ENCODE results near the gene LMAN2.
"Not testable (repeated sequence)": the region's sequence is repeated elsewhere in the genome, so short reads cannot be mapped to it uniquely, and the experiment has no call there.

Gene LMAN2

DNA sequence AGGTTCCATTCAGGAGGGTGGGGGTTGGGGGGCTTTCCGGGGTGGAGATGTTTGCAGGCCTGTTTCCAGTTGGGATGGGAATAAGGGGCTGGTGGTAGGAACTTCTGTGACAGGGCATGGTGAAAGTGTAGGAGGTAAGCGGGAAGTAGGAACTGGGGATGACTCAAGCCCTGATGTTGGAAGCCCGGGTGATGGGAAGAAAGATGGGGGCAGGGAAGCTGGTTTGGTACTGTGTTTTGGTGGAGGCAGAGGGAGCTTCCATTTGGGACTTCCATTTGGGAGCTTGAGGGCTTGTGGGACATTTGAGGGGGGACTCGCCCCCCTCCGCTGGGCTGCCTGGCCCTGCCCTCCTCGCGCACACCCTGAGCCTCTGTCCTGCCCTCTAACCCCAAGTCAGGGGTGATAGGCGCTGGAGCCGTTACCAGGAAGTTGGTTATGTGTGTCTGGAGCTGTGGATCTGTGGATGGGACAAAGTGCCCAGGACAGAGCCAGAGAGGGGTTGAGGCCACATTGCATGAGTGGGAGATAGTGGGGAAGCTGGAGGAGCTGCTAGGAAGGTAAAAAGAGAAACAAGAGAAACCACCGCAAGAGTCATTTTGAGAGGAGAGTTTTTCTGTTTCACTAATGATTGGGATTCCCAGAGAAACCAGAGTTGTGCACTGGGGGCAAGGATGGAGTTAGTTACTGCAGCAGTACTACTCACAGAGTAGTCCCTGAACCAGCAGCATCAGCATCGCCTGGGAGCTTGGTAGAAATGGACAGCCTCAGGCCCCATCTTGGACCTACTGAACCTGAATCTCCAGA is 12.9 kb upstream of the LMAN2 start:
- DNase-seq, result no peak

DNA sequence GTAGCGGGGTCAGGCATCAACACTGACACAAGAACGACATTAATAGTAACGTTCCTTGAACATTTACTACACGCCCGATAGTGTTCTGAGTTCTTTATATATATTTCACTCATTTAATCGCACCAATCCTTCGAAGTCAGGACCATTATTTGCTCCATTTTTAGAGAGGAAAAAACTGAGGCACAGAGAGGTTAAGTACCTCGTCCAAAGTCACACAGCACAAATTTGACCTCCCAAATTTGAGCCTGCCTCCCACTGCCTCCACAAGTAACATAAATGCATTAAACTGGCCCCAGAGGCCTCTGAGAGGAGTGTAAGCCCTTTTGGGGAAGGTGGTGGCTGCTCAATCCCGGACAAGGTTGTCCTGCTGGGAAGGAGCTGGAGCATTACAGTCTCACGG is 12.1 kb upstream of the LMAN2 start:
- DNase-seq, result no peak

DNA sequence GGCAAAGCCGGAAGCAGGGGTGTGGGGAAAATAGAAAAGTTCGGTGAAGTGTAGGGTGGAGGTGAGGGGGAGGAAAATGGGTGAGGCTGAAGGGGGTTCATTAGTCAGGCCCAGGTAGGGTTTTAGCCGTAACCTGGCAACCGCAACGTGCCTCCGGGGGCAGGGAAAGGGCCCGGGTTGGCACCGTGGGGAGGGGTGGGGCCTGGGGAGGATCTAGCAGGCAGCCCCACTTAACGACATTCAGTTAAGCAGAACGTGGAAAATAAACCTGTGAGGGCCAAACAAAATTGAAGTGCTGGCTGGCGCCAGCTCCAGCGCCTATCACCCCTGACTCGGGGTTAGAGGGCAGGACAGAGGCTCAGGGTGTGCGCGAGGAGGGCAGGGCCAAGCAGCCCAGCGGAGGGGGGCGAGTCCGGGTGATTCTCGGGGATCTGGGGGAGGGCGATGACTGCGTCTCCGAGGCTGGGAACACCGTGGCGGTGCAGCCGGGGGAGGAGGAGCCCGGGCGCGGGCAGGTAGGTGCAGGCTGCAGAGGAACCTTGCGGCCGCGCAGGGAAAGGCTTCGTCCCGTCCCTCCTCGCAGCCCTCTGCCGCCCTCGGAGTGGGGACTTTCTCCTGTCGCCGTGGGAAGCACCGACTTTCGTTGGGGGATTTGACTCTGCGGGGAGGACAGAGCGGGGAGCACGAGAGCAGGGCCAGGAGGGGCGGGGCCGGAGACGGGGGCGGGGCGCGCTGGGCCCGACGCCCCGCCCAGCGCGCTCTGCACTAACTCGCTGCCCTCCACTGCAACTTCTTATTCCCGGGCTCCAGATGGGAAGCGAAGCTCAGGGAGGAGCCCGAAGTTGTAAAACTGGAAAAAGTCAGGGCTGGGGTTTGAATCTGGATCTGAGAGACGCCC is 11.4 kb upstream of the LMAN2 start:
- DNase-seq, result peak in 1 of 2 experiments; percentile 38

DNA sequence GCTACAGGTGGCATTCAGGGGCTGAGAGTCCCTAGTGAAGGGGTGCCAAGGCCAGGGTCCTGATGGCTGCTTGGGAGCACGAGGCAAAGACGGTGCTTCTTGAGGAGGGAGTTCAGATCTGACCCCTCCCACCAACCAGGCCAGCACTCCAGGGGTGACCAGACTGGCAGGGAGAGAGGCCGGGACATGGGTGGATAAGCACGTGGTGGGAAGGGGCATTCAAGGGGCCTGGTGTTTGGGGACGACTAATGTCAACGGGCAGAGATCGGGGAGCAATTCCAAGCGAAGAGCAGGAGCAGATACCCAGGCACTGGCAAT is 10.8 kb upstream of the LMAN2 start:
- no peak for DNase-seq

DNA sequence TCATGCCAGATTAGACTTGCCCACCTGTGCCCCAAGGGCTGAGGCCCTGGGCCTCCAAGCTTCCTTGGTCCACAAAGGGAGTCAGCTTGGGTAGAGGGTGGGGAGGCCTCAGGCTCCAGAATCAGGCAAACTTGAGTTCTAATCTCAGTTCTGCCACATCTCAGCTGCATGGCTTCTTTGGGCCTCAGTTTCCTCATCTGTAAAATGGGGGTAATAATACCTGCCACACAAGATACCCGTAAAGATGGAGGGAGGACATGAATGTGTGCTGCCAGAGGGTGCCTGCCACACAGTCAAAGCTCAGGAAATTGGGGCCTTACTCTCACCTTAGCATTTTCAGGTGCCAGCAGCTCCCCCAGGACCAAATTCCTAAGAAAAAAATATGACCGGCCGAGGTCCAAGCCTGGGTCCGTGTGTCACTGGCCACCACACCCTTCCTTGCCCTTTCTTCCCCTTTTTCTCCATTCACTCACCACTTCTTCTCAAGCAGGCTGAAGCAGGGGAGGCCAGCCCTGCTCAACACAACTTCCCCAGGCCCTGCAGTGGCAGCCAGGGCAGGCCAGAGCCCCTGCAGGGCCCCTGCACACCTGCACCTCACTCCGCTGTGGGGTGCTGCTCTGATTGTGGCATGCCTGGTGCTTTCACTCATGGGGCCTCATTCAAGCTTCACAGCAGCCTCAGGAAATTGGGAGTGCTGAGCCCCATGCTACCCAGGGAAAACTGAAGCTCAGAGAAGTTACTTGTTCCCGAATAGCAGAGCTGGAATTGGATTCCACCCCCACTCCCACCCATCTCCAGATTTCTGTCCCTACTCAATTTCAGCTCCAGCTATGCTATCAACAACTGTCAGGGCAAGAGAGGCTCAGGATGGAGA is 10.2 kb upstream of the LMAN2 start:
- DNase-seq, result peak in 1 of 2 experiments; percentile 34

DNA sequence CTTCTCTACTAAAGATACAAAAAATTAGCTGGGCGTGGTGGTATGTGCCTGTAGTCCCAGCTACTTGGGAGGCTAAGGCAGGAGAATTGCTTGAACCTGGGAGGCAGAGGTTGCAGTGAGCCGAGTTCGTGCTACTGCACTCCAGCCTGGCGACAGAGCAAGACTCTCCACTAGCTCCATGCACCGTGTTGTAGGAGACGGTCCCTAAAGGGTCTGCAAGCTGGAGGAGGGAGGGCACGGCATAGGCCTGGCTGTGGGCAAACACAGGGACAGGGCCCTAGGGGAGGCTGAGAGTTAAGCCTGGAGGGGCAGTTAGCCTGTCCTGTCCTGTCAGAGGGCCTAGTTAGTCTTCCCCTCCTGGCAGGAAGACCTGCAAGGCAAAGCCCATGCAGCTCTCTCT is 9.3 kb upstream of the LMAN2 start:
- not testable (repeated sequence) for DNase-seq

DNA sequence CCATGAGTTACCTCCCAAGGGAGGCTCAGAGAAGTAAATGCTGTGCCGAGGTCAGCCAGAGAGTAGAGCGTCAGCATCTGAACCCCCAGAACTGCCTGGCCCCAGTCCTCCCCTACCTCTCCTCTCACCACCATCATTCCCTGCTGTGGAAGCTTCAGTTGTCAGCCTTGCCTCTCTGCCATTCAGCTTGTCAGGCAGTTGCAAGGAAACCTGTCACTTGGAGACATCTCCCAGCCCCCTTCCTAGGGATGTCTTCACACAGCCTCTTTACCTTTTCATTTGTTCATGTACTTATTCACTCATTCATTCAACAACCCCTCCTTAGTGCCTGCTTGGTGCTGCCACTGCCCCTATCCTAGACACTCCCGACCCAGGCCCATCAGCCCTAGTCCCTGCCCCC is 8.4 kb upstream of the LMAN2 start:
- DNase-seq, result no peak

DNA sequence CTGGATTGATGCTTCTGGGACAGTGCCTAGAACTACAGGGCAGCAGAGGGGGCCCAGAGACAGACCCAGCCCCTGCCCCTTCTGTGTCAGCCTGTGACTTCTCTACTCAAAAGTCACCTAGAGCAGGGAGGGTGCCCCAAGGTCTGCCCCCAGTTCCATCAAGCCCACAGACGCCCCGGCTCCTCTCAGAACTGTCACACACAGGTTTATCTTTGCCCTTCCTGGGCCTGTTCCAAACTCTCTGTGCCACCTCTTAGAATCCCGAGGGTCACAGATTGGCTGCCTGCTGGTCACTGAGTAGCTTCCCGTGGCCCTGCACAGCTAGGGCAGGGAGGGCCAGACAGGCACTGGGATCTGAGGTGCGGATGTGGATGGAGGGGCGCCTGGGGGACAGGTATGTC is 8.0 kb upstream of the LMAN2 start:
- DNase-seq, result no peak

DNA sequence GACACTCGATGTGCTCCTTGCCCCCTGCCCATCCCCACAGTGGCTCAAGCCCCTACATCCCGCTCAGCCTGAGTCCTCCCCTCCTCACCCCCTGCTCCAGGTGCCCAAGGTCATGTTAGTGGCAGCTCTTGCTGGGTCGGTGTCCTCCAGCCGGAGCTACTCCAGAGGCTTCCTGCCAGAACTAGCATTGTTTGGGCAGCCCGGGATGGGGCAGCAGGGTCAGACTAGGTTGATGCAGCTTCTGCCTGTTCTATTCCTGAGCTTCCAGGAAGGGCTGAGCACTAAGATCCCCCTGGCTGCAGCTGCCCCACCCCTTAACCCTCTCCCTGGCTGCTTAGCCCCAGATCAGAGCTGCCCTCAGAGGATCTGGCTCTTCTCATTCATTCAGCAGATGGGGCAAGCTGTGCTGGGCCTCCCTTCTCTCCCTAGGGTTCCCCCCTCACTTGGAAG is 6.9 kb upstream of the LMAN2 start:
- DNase-seq, result no peak

DNA sequence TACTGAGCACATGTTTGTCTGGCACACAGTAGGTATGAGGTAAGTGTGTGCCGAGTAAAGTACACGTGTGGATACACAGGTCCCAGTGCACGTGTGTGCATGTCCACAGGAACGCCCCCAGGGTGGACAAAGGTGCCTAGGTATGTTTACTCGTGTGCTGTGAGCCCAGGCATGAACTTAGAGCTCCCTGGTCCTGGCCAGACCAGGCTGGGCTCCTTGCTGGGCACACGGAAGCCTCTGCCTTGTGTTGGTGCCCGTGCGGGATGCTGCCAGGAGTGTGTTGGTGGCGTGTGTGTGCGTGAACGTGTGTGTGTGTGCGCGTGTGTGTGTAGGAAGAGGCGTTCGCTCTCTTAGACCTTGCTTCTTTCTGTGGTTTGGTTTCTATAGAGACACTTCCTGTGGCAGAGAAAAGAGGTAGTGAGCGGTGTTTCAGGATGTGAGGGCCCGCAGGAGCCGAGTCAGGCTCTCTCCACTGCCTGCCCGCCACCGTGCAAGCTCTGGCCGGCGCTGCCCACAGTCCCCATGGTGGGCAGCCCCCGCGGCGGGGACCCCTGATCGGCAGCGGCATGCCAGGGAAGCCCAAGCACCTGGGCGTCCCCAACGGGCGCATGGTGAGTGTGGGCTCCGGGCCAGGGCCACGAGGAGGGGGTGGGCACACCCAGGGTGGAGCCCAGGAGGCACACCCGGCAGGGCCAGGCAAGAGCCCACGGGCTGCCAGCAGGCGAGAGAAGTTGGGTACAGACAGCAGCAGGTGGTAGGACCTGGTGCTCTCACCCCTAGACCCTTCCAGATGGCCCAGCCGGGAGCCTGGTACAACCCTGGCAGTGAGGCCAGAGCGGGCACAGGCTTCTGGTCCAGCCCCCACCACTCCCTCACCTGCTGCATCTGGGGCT is 6.2 kb upstream of the LMAN2 start, which contains the start of gene RGS14:
TSS of gene RGS14 (plus strand) at position 466 of the 893 bp plus-strand sequence. CDS start at position 567, 101 bp downstream.
- DNase-seq, result peak; percentile 96

DNA sequence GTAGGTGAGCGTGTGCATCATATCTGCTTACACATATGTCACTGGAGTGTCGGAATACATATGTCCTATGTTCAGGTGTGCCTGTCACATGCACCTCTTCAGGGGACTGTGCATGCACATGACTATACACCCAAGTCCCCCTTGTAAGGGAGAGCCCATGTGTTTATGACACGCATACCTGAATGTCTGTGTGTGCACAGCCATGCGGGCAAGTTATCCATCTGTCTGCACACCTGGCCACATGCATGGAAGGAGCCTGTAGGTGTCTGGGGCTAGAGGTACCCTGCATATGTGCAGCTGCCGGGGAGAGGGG is 5.6 kb upstream of the LMAN2 start:
- DNase-seq, result no peak

DNA sequence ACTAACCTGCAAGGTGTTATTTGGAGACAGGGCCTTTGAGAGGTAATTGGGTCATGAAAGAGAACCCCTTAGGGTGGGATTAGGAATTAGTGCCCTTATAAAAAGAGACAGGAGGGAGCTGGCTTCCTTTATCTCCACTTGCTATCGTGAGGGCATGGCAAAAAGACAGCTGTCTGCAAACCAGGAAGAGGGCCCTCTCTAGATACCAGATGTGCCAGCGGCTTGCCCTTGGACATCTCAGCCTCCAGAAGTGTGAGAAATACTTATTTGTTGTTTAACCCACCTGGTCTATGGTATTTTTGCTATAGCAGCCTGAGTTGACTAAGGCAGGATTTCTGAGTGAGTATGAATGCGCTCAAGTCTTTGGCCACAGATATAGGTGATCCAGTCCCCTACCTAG is 5.3 kb upstream of the LMAN2 start:
- peak in 1 of 2 experiments; percentile 28 for DNase-seq

DNA sequence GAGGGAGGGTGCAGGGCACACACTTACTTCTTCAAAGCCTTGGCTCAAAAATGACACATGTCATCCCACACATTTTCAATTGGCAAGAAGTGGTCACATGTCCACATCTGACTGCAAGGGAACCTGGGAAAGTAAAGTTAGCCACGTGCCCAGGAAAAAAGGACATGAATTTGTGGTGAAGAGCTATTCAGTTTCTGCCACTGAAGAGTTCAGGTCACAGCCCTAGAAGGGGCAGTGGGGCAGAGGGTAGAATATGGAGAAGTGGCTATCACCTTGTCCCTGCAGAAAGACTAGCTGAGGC is 4.3 kb upstream of the LMAN2 start:
- no peak for DNase-seq

DNA sequence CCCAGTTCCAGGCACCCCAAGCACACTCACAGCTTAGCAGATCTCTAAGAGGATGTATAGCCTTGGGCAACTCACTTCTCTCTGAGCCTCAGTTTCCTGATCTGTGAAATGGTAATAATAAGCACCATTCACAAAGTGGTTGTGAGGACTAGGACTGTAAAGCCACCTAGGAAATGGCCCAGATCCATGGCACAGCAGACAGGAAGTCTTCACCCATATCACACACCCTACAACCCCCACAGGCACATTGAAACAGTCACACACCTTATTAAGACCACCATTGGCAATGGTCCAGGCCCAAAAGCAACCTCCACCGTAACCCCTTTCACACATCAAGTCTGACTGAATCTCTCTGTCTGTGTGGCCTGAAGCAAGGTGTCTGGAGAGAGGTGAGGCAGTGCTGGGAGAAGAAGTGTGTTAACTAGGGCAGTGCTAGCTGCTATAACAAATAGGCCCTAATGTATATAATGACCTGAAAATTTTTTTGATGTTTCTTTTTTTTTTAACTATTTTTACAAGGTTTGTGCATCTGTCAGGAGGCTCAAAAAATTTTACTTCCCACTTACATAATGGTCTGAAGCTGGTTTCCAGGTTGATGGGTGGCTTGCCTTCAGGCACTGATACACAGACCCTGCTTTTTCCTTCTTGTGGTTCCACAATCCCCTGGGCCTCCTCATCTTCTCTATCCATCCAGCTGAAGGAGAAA is 3.8 kb upstream of the LMAN2 start:
- no peak for DNase-seq

DNA sequence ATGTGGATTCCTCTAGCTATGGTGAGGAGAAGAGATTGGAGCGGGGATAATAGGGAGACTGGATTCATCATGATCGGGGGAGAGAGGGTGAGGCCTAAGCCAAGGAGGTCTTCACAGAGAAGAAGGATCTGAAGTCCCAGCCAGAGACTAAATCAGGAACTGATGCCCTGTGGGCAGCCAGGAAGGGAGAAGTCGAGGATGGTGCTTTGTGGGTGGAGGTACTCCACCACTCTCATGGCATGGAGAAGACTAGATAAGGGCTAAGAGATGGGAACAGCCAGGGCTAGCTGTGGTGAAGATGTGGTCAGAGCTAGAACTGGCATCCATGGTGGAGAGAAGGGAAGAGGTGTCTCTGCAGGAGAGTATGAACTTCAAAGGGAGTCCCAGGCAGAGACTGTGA is 3.2 kb upstream of the LMAN2 start:
- no peak for DNase-seq

DNA sequence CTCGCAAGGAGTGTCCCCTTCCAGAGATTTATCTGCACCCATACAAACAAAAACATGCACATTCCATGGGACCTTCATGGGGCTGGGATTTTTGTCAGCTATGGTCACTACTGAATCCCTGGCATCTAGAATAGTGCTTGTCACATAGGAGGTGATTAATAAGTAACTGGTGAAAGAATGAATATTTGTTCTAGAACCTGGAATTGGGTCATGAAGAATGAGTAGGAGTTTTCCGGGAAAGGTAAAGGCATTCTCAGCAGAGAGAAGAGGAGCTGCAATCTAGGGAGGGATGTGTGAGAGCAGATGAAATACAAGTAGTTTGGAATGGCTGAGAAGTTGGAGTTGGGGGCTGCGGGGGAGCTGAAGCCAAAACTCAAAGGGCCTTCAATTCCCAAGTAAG is 2.8 kb upstream of the LMAN2 start:
- no peak for DNase-seq

DNA sequence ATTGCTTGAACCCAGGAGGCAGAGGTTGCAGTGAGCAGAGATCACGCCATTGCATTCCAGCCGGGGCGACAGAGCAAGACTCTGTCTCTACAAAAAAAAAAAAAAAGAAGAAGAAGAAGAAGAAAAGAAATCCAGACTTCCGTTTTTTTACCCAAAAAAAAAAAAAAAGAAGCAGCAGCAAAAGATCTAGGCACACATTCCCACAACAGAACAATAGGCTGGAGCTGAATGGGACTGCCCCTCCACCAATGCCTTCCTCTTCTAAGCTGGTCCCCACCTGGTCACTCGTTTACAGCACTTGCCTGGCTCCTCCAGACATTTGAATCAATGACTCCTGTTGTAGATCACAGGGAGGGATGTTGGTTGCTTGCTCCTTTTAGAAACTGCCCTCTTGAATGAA is 1.6 kb upstream of the LMAN2 start:
- DNase-seq, result no peak

DNA sequence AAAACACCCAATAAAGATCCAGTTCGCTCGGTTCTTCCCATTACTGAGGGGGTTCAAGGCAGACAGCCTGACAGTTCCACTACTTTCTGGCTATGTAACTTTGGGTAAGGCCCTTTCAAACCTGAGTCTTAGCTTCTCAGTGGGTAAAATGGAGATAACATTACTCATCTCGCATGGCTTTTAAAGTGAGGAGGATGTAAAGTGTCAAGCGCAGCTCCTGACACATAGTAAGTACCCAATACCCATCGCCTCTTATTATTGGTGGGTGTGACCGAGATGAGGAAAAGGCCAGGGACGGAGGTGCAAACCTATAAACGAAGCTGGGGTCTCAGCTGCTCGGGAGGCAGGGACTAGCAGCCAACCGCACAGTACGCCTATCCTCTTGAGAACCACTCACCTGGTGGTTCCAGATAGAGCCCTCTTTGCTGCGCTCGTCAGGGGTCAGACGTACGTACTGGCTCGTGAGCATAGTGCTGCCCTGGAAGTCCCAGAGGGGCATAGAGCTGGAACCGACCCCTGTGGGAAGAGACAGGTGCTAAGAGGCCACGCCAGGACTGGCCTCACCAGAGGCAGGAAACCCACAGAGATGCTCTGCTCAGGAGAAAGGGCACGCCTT is 584 bp downstream of the LMAN2 start:
- no peak for DNase-seq

DNA sequence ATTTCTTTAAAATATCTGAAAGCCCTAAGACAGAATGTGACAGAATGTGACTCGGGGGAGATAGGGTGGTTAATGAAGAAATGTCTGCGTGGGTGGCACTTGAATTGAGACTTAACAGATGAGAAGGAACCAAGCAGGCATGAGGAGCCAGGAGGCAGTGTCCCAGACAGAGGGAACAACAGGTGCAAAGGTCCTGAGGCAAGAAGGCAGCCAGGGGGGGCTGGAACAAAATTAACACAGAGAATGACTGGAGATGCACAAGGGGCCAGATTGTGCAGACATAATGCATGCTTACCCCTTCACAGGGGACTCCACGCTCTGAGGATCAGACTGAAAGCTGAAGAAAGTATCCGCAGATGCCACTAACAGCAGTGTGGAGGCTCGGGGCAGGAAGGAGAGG is 1.7 kb downstream of the LMAN2 start:
- no peak for DNase-seq

DNA sequence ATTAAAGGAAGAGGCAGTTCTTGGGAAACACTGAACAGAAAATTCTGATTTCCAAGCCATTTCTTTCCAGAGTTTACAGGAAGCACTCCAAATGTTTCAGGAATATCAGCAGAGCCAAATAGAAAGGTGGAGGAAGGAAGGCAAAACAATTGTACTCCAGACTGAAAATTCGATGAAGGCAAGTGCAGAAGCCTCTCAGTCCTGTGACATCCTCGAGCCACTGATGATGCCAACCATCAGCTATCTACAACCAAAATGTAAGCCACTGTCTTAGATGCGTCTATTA is 2.2 kb downstream of the LMAN2 start:
- DNase-seq, result no peak

DNA sequence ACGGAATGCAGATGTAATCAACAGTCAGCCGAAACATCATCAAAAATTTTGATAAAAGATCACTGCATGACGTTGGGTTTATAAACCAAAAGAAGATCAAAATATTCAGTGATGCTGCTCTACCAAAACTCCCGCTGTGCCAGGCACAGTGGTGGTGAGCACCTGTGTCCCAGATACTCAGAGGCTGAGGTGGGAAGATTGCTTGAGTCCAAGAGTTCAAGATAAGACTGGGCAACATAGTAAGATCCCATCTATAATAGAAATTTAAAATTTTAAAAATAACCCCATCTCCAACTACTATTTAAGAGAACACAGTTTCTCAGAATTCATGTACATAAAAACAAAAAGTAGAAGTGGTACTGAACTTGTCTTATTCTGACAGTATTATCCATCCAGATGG is 3.8 kb downstream of the LMAN2 start:
- DNase-seq, result no peak

DNA sequence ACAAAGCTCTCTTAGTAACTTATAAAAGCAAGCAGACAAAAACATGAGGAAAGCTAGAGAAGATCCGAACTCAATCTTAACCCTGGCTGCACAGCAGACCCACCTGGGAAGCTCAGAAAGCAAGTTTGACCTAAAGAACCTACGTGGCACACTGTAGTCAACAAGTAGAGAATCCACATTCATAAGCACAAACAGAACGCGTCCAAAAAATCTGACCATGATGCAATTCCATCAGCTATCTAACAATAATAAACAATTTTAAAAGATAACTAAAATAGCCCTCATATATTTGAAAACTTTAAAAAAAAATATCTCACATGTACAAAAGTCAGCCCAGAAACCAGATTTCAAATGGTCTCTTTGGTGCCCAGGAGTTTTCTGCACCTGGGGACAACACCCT is 4.6 kb downstream of the LMAN2 start:
- no peak for DNase-seq
